Gastrocnemius medialis (tissue), 4 donors: ENCODE data around the gene IL18.

Experiments
- CTCF ChIP-seq, 5 experiments: fragments of 450-650 bp in 3 of 5; fragments of 200-600 bp in 2 of 5; sonication (generic) in 2 of 5; IDR thresholded peaks in 4 of 5; conservative IDR thresholded peaks in 1 of 5; 1 replicate in 4 of 5; 2 replicates in 1 of 5; pipeline ENCODE4 v1.5.1; 2016 to 2019; ENCODE audit warnings: antibody characterized with exemption in 5 of 5, mild to moderate bottlenecking in 3 of 5, moderate library complexity in 3 of 5
- POLR2A ChIP-seq, 2 donors: fragments of 450-650 bp; IDR thresholded peaks; one replicate each; pipeline ENCODE4 v1.6.1; 2017; ENCODE audit warnings: antibody characterized with exemption in 2 of 2, mild to moderate bottlenecking in 2 of 2, moderate library complexity in 2 of 2

- TF ChIP-seq CTCF (IDR thresholded peaks at IDR 0.05 in 4 of 5, conservative IDR thresholded peaks at IDR 0.05 in 1 of 5) (no peak), POLR2A (IDR thresholded peaks at IDR 0.05) (no peak)
Measured at GRCh38 chr11:112128483-112129121, 35.3 kb downstream of the IL18 start.
